ENCODE data around the gene SAP30BP.

SAP30BP gene

DNA sequence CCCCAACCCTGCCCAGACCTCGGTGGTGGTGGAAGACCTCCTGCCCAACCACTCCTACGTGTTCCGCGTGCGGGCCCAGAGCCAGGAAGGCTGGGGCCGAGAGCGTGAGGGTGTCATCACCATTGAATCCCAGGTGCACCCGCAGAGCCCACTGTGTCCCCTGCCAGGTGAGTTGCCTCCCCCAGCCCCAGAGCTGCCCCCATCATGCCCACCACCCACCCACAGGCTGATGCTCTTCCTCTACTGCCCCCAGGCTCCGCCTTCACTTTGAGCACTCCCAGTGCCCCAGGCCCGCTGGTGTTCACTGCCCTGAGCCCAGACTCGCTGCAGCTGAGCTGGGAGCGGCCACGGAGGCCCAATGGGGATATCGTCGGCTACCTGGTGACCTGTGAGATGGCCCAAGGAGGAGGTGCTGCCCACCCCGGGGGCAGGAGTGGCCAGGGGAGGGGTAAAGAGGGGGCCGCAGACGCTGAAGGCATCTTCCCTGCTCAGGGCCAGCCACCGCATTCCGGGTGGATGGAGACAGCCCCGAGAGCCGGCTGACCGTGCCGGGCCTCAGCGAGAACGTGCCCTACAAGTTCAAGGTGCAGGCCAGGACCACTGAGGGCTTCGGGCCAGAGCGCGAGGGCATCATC, 89.4 kb downstream of the SAP30BP start:
- Histone ChIP-seq H3K79me2 (ENCODE audit: control insufficient read depth, low read length) (no peaks in the 10 kb centered on the region), H3K9me2 (replicated peaks; ENCODE audit: control insufficient read depth, low read length) (no peaks in the 10 kb centered on the region), H3K27ac (ENCODE audit: low read depth, low read length) (no peak overlapping the region), H3K4me2 (ENCODE audit: low read length) (no peak overlapping the region), H3K9me3 (ENCODE audit: control insufficient read depth, insufficient read depth, low read length) (no peaks in the 10 kb centered on the region), H4K20me1 (ENCODE audit: control insufficient read depth, insufficient read depth, low read depth, low read length) (no peaks in the 10 kb centered on the region), H3K27me3 (ENCODE audit: control insufficient read depth, low read length) (no peaks in the 10 kb centered on the region), H3K36me3 (ENCODE audit: control insufficient read depth, low read length) (no peaks in the 10 kb centered on the region), H3K4me1 (ENCODE audit: control insufficient read depth, low read length) (peaks cover 21% of the 10 kb centered on the region), H3K4me3 (ENCODE audit: low read length) (no peak overlapping the region), H3F3A (ENCODE audit: control insufficient read depth, insufficient read depth) (no peaks in the 10 kb centered on the region)
- TF ChIP-seq CTCF (IDR thresholded peaks at IDR 0.05; ENCODE audit: low read depth, low read length, poor library complexity, severe bottlenecking) (no peak), EZH2phosphoT487 (IDR thresholded peaks at IDR 0.05; ENCODE audit: borderline replicate concordance, low read length) (no peak)

DNA sequence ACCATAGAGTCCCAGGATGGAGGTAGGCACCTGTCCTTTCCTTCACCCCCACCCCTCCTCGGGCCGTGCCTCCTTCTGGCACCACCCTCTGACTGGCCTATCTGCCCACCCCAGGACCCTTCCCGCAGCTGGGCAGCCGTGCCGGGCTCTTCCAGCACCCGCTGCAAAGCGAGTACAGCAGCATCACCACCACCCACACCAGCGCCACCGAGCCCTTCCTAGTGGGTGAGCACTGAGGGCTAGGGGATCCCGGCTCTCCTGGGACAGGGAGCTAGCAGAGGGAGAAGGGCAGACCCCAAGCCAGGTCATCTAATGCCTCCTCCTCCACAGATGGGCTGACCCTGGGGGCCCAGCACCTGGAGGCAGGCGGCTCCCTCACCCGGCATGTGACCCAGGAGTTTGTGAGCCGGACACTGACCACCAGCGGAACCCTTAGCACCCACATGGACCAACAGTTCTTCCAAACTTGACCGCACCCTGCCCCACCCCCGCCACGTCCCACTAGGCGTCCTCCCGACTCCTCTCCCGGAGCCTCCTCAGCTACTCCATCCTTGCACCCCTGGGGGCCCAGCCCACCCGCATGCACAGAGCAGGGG, 90.0 kb downstream of the SAP30BP start:
- Histone ChIP-seq H3K9me3 (ENCODE audit: control insufficient read depth, insufficient read depth, low read length) (no peaks in the 10 kb centered on the region), H3K79me2 (ENCODE audit: control insufficient read depth, low read length) (no peaks in the 10 kb centered on the region), H3K4me1 (ENCODE audit: control insufficient read depth, low read length) (peaks cover 21% of the 10 kb centered on the region), H3K27me3 (ENCODE audit: control insufficient read depth, low read length) (no peaks in the 10 kb centered on the region), H3K36me3 (ENCODE audit: control insufficient read depth, low read length) (no peaks in the 10 kb centered on the region), H3K9me2 (replicated peaks; ENCODE audit: control insufficient read depth, low read length) (no peaks in the 10 kb centered on the region), H3K4me2 (ENCODE audit: low read length) (no peak overlapping the region), H3K27ac (ENCODE audit: low read depth, low read length) (no peak overlapping the region), H3F3A (ENCODE audit: control insufficient read depth, insufficient read depth) (no peaks in the 10 kb centered on the region), H4K20me1 (ENCODE audit: control insufficient read depth, insufficient read depth, low read depth, low read length) (no peaks in the 10 kb centered on the region), H3K4me3 (ENCODE audit: low read length) (no peak overlapping the region)
- TF ChIP-seq EZH2phosphoT487 (IDR thresholded peaks at IDR 0.05; ENCODE audit: borderline replicate concordance, low read length) (no peak), CTCF (IDR thresholded peaks at IDR 0.05; ENCODE audit: low read depth, low read length, poor library complexity, severe bottlenecking) (no peak)
